HG03175 (cell line): ENCODE results near the gene SERPING1.

Experiments used
- ATAC-seq: cut with Tn5 transposase; IDR thresholded peaks from one replicate; pipeline ENCODE4 v1.9.1; 2021; ENCODE audit warnings: mild to moderate bottlenecking, moderate library complexity; ENCODE audit not compliant: unreplicated experiment

SERPING1 gene

GRCh38 chr11:57597916-57598830 lies 688 bp downstream of the SERPING1 start:
- ATAC-seq = no peak

- no peak for ATAC-seq
These were observed 1.3 kb downstream of the SERPING1 start for GRCh38 chr11:57598831-57599155.

GRCh38 chr11:57599381-57599780 lies 1.9 kb downstream of the SERPING1 start:
- ATAC-seq = no peak

GRCh38 chr11:57601297-57601696 lies 3.8 kb downstream of the SERPING1 start:
- no peak for ATAC-seq

GRCh38 chr11:57604296-57605027 lies 7.0 kb downstream of the SERPING1 start:
- ATAC-seq = no peak

GRCh38 chr11:57605028-57605420 lies 7.5 kb downstream of the SERPING1 start:
- no peak for ATAC-seq

- ATAC-seq = no peak
These were observed 12.7 kb downstream of the SERPING1 start for GRCh38 chr11:57610170-57610569.

GRCh38 chr11:57614234-57614772 lies 16.8 kb downstream of the SERPING1 start:
- no peak for ATAC-seq

- no peak for ATAC-seq
These were observed 17.8 kb downstream of the SERPING1 start for GRCh38 chr11:57615308-57615707.

GRCh38 chr11:57616595-57616994 lies 19.1 kb downstream of the SERPING1 start:
- no peak for ATAC-seq

- ATAC-seq = no peak
These were observed 21.0 kb downstream of the SERPING1 start for GRCh38 chr11:57618438-57618837.

- ATAC-seq = no peak
These were observed 21.8 kb downstream of the SERPING1 start for GRCh38 chr11:57619331-57619730.

- ATAC-seq = no peak
These were observed 23.0 kb downstream of the SERPING1 start for GRCh38 chr11:57620467-57620866.

GRCh38 chr11:57622263-57622662 lies 24.8 kb downstream of the SERPING1 start:
- no peak for ATAC-seq

- no peak for ATAC-seq
These were observed 27.4 kb downstream of the SERPING1 start for GRCh38 chr11:57624864-57625263.

- no peak for ATAC-seq
These were observed 29.4 kb downstream of the SERPING1 start for GRCh38 chr11:57626895-57627294.

GRCh38 chr11:57630171-57630570 lies 32.7 kb downstream of the SERPING1 start:
- no peak for ATAC-seq

GRCh38 chr11:57632116-57632515 lies 34.6 kb downstream of the SERPING1 start:
- ATAC-seq = no peak

- no peak for ATAC-seq
These were observed 36.0 kb downstream of the SERPING1 start for GRCh38 chr11:57633394-57634070.

- no peak for ATAC-seq
These were observed 36.8 kb downstream of the SERPING1 start for GRCh38 chr11:57634311-57634710.

GRCh38 chr11:57635246-57635645 lies 37.8 kb downstream of the SERPING1 start:
- no peak for ATAC-seq
